Stimulated activated CD4-positive, alpha-beta T cell treated with anti-CD3 and anti-CD28 coated beads, Interleukin-4, amount 100 ng/mL, for 24 hours (primary cell): ENCODE measurements around the gene MYO19.

Experiments used
- DNase-seq: peaks from one replicate; pipeline ENCODE4 v3.0.0-alpha.2; 2020

The MYO19 gene

GRCh38 chr17:36534840-36535668, at the start of gene MYO19, which contains the start of gene PIGW:
TSS of gene MYO19 (minus strand) at chr17:36534868. CDS start at chr17:36532538, 2,330 bp downstream.
TSS of gene PIGW (plus strand) at chr17:36534987. CDS start at chr17:36537102, 2,115 bp downstream.
- DNase-seq: peak; percentile 89

GRCh38 chr17:36583787-36584186, 49.1 kb upstream of the MYO19 start:
- DNase-seq: no peak

GRCh38 chr17:36578671-36579070, 44.0 kb upstream of the MYO19 start:
- DNase-seq: no peak

- DNase-seq: no peak
Measured at GRCh38 chr17:36576793-36577192, 42.1 kb upstream of the MYO19 start.

GRCh38 chr17:36575028-36575427, 40.4 kb upstream of the MYO19 start:
- no peak for DNase-seq

GRCh38 chr17:36566081-36566480, 31.4 kb upstream of the MYO19 start:
- no peak for DNase-seq

- no peak for DNase-seq
Measured at GRCh38 chr17:36553459-36553858, 18.8 kb upstream of the MYO19 start.

GRCh38 chr17:36550491-36551417, 16.1 kb upstream of the MYO19 start:
- DNase-seq: no peak

GRCh38 chr17:36547776-36548175, 13.1 kb upstream of the MYO19 start:
- DNase-seq: no peak

GRCh38 chr17:36546418-36547093, 11.9 kb upstream of the MYO19 start:
- DNase-seq: no peak

GRCh38 chr17:36545465-36546417, 11.1 kb upstream of the MYO19 start:
- peak; percentile 96 for DNase-seq

- no peak for DNase-seq
Measured at GRCh38 chr17:36545077-36545464, 10.4 kb upstream of the MYO19 start.

- DNase-seq: peak; percentile 95
Measured at GRCh38 chr17:36544307-36545076, 9.8 kb upstream of the MYO19 start, which contains the start of gene GGNBP2. TSS of gene GGNBP2 (plus strand) at chr17:36544919. CDS start at chr17:36545725, 806 bp downstream.

GRCh38 chr17:36544044-36544306, 9.3 kb upstream of the MYO19 start:
- DNase-seq: peak; percentile 23

GRCh38 chr17:36542755-36543154, 8.1 kb upstream of the MYO19 start:
- DNase-seq: no peak

GRCh38 chr17:36540696-36541095, 6.0 kb upstream of the MYO19 start:
- no peak for DNase-seq

- no peak for DNase-seq
Measured at GRCh38 chr17:36535669-36536081, 1.0 kb upstream of the MYO19 start.

GRCh38 chr17:36533935-36534839, 481 bp downstream of the MYO19 start:
- peak; percentile 62 for DNase-seq

- DNase-seq: no peak
Measured at GRCh38 chr17:36532435-36532975, 2.2 kb downstream of the MYO19 start.

- DNase-seq: no peak
Measured at GRCh38 chr17:36529121-36529520, 5.5 kb downstream of the MYO19 start.
